ENCODE measurements around the gene PLIN4. TPM values are rescaled to one million over a fixed set of nuclear protein-coding genes. Genes with fewer than 3 reads are reported as not detected.

PLIN4 gene
- polyA plus RNA-seq, 1 donor (not counting 4 experiments of a cell fraction or from before 2014, with no cell fraction given), result not detected

GRCh38 chr19:4483385-4483784, 34.9 kb downstream of the PLIN4 start:
- Histone ChIP-seq H3K36me3 (ENCODE audit: control insufficient read depth in 2 of 2, extremely low read depth in 1 of 2, insufficient read depth in 2 of 2, low read length in 2 of 2) (peaks cover 9 to 10% of the 10 kb centered on the region in 2 experiments), H4K20me1 (ENCODE audit: control insufficient read depth, extremely low read depth, insufficient read depth, low read length) (no peaks in the 10 kb centered on the region), H3K27ac (ENCODE audit: control insufficient read depth, insufficient read depth, low read length) (no peak overlapping the region), H3K27me3 (ENCODE audit: control insufficient read depth, extremely low read depth, insufficient read depth, low read length) (no peaks in the 10 kb centered on the region), H3K9me1 (ENCODE audit: control insufficient read depth, extremely low read depth, insufficient read depth, low read length) (no peaks in the 10 kb centered on the region), H3K9me3 (ENCODE audit: control insufficient read depth, low read depth, low read length) (no peaks in the 10 kb centered on the region), H3K4me3 (ENCODE audit: control insufficient read depth in 2 of 3, extremely low read depth in 1 of 3, insufficient read depth in 2 of 3, low read depth in 1 of 3, low read length in 3 of 3) (no peak overlapping the region), H3K4me2 (ENCODE audit: control insufficient read depth, extremely low read depth, insufficient read depth, low read depth, low read length) (no peak overlapping the region), H3K4me1 (ENCODE audit: control insufficient read depth, extremely low read depth, insufficient read depth, low read length) (no peaks in the 10 kb centered on the region), H3K79me2 (ENCODE audit: control insufficient read depth, insufficient read depth, low read length) (no peaks in the 10 kb centered on the region), H2AFZ (ENCODE audit: control insufficient read depth, low read length) (no peak overlapping the region), H3K9ac (ENCODE audit: control insufficient read depth, extremely low read depth, insufficient read depth, low read length) (no peak overlapping the region)
- FAIRE-seq, result no peak
- no peak for DNase-seq (ENCODE audit: low read depth, low spot score)
- dilution Hi-C loops (cut with MboI; ENCODE audit: extremely low pct_ligation_motif_present, low sequenced_read_pairs), result no loop called here
- TF ChIP-seq EZH2 (IDR thresholded peaks at IDR 0.05; ENCODE audit: low read length), result no peak
- no peak for TF ChIP-seq CTCF (optimal IDR thresholded peaks at IDR 0.05 in 1 of 3, IDR thresholded peaks at IDR 0.05 in 1 of 3, conservative IDR thresholded peaks at IDR 0.05 in 1 of 3; ENCODE audit: extremely low read depth in 1 of 3, insufficient read depth in 2 of 3, low read length in 3 of 3)

GRCh38 chr19:4482721-4483364, 35.4 kb downstream of the PLIN4 start:
- Histone ChIP-seq H3K4me3 (ENCODE audit: control insufficient read depth in 2 of 3, extremely low read depth in 1 of 3, insufficient read depth in 2 of 3, low read depth in 1 of 3, low read length in 3 of 3) (no peak overlapping the region), H4K20me1 (ENCODE audit: control insufficient read depth, extremely low read depth, insufficient read depth, low read length) (no peaks in the 10 kb centered on the region), H3K79me2 (ENCODE audit: control insufficient read depth, insufficient read depth, low read length) (no peaks in the 10 kb centered on the region), H3K4me1 (ENCODE audit: control insufficient read depth, extremely low read depth, insufficient read depth, low read length) (no peaks in the 10 kb centered on the region), H3K9ac (ENCODE audit: control insufficient read depth, extremely low read depth, insufficient read depth, low read length) (no peak overlapping the region), H3K36me3 (ENCODE audit: control insufficient read depth in 2 of 2, extremely low read depth in 1 of 2, insufficient read depth in 2 of 2, low read length in 2 of 2) (peaks cover 9 to 10% of the 10 kb centered on the region in 2 experiments), H3K27me3 (ENCODE audit: control insufficient read depth, extremely low read depth, insufficient read depth, low read length) (no peaks in the 10 kb centered on the region), H3K9me1 (ENCODE audit: control insufficient read depth, extremely low read depth, insufficient read depth, low read length) (no peaks in the 10 kb centered on the region), H3K4me2 (ENCODE audit: control insufficient read depth, extremely low read depth, insufficient read depth, low read depth, low read length) (no peak overlapping the region), H3K27ac (ENCODE audit: control insufficient read depth, insufficient read depth, low read length) (no peak overlapping the region), H3K9me3 (ENCODE audit: control insufficient read depth, low read depth, low read length) (no peaks in the 10 kb centered on the region), H2AFZ (ENCODE audit: control insufficient read depth, low read length) (no peak overlapping the region)
- no peak for DNase-seq (ENCODE audit: low read depth, low spot score)
- dilution Hi-C loops (cut with MboI; ENCODE audit: extremely low pct_ligation_motif_present, low sequenced_read_pairs), result no loop called here
- no peak for FAIRE-seq
- no peak for TF ChIP-seq CTCF (optimal IDR thresholded peaks at IDR 0.05 in 1 of 3, IDR thresholded peaks at IDR 0.05 in 1 of 3, conservative IDR thresholded peaks at IDR 0.05 in 1 of 3; ENCODE audit: extremely low read depth in 1 of 3, insufficient read depth in 2 of 3, low read length in 3 of 3)
- TF ChIP-seq EZH2 (IDR thresholded peaks at IDR 0.05; ENCODE audit: low read length), result no peak

All from keratinocyte (primary cell).